Measurements from ENCODE around the gene HLX.

The HLX gene

DNA sequence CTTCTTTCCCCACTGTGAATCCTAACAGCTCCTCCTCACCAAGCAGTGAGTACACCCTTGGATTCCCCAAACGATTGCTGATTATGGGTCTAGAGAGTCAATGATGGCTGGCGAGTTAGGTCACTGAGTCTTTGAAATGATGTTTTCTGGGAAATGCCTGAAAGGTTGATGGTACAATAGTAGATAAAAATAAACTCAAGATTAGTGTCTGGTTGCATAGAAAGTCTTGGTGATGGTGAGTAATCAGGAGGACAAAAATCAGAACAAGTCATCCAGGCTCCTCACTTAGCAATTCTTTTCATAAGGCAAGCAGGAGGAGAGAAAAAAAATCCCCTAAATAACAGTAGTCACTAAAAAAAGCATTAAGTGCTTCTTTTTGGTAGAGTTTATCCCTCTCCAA, 22.6 kb downstream of the HLX start:
- no peak for DNase-seq

GRCh38 chr1:220902916-220903315, 23.7 kb downstream of the HLX start:
- DNase-seq, result no peak

- DNase-seq, result no peak
Measured at GRCh38 chr1:220904876-220905275, 25.6 kb downstream of the HLX start.

- DNase-seq, result no peak
Measured at GRCh38 chr1:220905650-220906560, 26.7 kb downstream of the HLX start.

- DNase-seq, result no peak
Measured at GRCh38 chr1:220906561-220907334, 27.5 kb downstream of the HLX start.

DNA sequence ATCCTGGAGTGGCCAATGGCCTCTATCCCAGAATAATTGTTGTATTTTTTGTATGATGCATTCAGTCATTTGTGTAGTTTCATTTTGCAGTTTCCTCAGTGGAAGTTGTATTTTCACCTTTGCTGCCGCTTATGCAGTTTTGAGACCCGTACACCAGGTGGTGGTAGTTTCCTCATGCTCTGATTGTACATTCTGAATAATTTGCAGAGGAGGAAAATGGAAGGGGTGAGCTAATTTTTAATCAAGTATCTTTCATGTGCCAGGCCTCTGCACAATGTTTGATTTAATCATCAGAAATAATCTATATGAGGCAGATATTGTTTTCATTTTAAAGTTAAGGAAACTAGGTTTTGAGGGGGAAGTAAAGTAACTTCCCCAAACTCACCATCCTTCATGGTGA, 29.5 kb downstream of the HLX start:
- DNase-seq, result no peak

DNA sequence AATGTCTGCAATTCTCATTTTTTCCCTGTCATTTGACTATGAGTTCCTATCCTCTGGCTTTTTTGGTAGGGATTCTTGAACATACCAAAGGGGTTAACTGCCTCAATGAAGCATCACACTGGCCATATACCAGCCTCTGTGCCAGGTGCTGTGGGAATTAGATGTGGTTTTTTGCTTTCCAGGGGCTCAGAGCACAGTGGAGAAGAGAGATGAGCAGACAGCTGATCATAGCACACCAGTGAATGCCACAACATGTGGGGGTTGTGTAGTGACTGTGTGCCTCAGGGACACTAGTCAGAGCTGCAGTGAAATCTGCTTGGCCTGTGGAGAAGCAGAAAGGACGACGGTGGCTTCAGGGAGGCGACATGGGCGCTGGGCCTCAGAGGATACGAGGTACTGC, 30.8 kb downstream of the HLX start:
- no peak for DNase-seq

- no peak for DNase-seq
Measured at GRCh38 chr1:220914283-220915116, 35.3 kb downstream of the HLX start.

DNA sequence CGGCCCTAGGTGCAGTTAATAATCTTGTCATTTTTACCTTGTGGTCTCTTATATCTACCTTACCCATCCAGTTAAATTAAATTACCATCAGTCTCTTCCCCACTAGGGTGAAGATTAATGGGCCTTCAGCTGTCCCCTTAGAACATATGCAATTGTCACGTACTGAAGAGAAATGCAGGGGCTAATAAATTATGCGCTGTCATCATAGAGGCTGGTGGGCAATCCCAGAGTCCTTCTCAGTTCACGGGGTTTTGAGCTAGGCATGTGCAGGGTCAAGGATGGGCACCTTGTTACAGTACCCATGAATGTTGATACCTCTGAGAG, 35.8 kb downstream of the HLX start:
- DNase-seq, result no peak

DNA sequence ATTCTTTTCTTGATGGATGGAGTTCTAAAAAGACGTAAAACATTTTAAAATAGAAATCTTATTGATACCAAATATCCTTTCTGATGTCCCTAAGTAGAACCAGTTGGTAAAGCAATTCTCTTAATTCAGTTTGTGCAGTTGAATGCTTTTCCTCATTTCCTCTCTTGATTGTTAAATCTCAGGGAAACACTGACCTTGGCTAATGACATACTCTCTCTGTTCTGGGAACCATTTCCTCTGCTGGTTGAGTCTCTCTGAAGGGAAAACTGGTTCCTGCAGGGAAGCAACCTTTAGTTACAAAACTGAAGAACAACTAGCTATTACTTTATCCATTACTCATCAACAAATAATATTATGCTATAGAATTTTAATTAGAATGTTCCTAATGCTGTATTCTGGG, 36.7 kb downstream of the HLX start:
- DNase-seq, result no peak

DNA sequence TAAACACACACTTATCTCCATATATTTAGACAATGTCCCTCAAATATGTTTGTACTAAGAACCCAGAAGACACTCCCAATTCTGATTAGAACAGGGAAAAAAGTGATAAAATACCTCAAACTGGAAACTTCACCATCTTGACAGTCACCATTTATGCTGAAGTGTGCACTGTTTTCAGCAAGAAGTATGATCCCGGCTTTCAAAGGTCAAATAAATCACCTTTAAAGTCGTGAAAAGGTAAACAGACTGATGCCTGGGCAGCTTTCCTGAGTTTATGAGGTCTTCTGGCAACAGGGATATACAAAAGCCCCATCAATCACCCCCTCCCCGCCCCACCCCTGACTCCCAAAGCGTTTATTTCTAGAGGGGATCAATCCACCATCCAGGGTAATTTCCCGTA, 37.9 kb downstream of the HLX start:
- DNase-seq, result no peak

DNA sequence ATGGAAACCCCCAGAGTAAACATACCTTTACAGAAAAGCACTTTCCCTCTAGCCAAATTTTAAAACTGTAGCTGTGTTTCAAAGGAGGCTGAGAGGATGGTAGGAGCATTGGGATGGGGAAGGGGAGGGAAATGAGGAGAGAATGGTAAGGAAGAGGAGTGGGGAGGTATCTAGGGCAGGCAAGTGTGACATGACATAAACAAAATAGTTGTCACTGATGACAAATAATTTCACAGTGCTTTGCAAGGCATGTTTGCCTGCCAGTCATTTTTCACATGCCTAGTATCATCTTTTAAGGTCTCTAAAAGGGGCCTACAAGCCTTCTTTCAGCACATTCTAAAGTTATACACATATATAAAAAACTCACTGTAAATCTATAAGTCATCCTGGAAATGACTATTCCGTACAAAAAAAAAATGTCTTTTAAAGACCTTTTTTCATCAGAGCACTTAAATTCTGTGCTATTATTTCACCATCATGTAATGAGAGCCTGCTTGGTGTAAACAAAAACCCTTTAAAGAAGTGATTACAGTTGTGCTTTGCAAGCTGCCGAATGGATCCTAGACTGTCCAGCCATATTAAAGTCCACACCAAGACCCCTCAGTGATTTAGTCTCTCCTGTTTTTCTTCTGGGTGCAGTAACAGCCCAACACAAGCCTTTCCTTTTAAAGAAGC, 38.4 kb downstream of the HLX start:
- no peak for DNase-seq

DNA sequence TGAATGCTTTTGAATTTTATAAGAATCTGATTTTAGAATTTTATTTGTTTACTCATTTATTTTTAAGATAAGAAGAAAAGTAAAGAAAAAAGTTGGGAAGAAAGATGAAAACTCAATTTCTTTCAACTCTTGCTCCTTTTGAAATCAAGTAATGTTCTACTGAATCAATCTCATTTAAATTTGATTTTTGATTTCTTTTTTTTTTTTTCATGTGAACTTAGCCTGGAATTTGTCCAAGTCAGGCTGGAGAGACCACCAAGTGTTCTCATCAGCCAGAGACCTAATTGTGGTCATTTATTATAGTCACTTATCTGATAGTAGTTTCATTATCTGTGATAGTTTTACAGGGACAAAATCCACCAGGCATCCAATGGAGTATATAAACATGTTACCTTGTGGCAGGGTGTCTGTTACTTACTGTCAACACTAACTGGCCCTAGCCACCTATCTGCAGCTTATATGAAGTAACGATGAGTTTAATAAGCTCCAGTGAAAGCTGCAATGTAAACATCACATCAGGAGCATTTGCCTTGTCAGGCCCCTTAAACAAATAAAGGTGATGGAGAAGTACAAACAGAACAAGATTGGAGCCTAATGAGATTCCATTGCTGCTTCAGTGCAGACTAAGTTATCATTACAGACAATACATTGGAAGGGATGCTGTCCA, 39.2 kb downstream of the HLX start:
- DNase-seq, result no peak

GRCh38 chr1:220920967-220921366, 41.7 kb downstream of the HLX start:
- DNase-seq, result no peak

DNA sequence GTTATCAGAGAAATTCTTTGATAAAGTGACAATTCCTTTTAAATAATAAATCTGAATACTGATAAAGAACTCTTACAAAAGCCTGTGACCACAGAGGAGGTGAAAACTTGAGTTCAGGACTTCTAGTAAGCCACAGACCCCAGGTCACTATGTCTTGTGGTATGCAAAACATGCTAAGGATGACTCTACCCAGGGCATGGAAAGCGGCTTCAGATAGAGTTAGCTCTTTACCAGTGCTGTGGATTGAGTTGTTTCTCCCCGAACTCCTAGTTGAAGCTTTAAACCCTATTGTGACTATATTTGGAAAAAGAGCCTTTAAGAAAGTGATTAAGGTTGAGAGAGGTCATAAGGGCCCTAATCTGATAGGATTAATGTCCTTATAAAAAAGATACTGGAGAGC, 42.3 kb downstream of the HLX start:
- DNase-seq, result no peak

GRCh38 chr1:220921971-220922635, 42.9 kb downstream of the HLX start:
- DNase-seq, result no peak

GRCh38 chr1:220922951-220923350, 43.7 kb downstream of the HLX start:
- no peak for DNase-seq

DNA sequence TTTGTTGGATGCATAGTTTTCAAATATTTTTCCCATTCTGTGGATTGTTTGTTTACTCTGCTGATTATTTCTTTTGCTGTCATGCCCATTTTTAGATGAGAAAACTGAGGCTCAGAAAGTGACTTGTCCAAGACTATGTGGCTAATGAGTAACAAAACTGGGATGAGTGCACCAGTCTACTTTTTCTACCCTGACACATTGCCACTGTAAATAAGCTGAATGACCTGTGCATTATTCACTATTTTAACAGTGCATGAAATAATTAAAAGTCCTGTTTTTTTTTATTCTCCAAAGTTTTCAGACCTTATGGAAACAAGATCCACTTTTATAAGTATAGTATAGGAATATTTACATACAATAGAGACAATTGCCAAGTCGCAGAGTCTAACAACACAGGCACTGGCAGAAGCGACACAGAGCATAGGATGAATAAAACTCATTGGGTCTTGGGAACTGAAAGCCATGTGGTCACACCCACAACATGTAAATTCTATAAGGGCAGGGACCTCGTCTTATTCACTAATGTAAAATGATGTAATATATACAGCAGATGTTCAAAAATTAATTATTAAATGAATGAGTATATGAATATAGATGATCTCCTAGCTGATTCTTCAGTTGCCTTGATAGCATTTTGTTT, 45.2 kb downstream of the HLX start:
- no peak for DNase-seq

DNA sequence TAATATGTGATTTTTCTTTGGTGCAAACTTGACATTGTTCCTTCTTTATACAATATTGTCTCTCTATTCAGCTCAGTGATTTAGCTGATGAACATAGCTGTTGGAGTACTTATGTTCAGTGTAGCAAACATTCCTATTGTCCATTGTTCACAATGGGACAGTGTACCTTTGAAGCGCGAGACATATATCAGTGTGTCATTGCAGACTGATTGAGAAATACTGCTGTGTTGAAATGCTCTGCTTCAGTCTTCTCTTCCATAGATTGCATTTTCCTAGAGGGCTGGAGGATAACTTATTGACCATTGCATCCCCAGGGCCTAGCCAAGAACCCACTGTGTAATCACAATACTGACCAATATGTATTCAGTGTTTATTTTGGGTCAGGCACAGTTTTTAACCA, 46.5 kb downstream of the HLX start:
- DNase-seq, result no peak

- no peak for DNase-seq
Measured at GRCh38 chr1:220926146-220926545, 46.9 kb downstream of the HLX start.

DNA sequence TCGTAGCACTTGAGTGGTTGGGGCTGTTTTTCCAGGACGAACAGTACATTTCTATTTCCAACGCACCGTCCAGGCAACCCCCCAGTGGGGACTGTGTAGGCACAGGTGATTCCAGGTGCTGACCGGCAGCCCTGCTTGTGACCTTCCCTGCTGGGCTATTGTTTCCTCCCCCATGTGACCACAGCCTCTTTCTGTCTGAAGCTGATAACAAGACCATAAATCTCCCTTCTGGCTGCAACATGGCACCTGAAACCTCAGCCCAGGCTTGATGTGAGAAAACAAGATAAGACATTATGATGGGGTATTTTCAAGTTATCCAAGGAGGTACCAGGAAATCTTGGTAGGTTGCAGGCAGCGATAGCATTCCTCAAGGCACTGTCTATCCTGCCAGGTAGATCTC, 48.2 kb downstream of the HLX start:
- DNase-seq, result no peak
